Ecto neural progenitor cell (in vitro differentiated cells): Measurements from ENCODE around the gene CDHR2.
"Not testable (repeated sequence)": the region's sequence is repeated elsewhere in the genome, so short reads cannot be mapped to it uniquely, and the experiment has no call there.

Experiments used
- DNase-seq: peaks from one replicate; pipeline ENCODE4 v3.0.0-alpha.2; 2018; ENCODE audit warnings: low spot score

The CDHR2 gene

GRCh38 chr5:176570044-176570443 lies 20.9 kb downstream of the CDHR2 start:
- DNase-seq = no peak

GRCh38 chr5:176573564-176574296 lies 24.6 kb downstream of the CDHR2 start:
- peak; percentile 84 for DNase-seq

GRCh38 chr5:176574297-176574591 lies 25.1 kb downstream of the CDHR2 start:
- DNase-seq = no peak

DNA sequence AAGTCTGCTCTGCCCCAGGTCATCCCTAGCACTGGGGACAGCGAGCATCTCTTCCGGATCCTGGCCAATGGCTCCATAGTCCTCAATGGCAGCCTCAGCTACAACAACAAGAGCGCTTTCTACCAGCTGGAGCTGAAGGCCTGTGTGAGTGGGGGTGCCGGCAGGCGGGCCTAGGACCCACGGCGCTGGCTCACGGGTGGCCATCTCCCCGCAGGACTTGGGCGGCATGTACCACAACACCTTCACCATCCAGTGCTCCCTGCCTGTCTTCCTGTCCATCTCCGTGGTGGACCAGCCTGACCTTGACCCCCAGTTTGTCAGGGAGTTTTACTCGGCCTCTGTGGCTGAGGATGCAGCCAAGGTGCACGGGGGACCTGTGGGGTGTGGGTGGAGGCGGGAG lies 25.9 kb downstream of the CDHR2 start:
- no peak for DNase-seq

DNA sequence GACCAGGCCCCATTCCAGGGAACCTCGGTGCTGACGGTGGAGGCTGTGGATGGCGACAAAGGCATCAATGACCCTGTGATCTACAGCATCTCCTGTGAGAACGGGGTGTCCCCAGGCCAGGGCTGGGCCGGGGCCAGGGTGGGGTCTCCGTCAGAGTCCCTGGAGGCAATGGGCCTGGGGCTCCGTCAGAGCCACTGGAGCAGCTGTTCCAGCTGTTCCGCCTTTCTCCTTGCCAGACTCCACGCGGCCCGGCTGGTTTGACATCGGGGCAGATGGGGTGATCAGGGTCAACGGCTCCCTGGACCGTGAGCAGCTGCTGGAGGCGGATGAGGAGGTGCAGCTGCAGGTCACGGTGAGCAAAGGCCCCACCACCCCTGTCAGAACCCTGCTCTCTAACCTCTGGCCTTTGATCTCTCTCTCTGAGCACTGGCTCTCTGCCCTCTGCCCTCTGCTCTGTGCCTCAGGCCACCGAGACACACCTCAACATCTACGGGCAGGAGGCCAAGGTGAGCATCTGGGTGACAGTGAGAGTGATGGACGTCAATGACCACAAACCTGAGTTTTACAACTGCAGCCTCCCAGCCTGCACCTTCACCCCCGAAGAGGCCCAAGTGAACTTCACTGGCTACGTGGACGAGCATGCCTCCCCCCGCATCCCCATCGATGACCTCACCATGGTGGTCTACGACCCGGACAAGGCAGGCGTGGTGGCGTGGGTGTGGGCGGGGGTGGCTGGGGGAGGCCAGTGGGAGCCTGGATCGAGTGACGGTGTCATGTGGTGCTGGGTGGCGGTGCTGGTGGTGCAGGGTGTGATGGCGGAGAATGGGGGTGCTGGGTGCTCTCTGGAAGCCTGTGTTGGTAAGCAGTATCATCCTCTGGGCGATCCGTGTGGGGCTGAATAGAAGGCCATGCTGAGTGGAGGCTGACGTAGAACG lies 26.6 kb downstream of the CDHR2 start:
- DNase-seq = no peak

GRCh38 chr5:176577312-176578176 lies 28.4 kb downstream of the CDHR2 start:
- DNase-seq = no peak

- DNase-seq = peak; percentile 75
Measured at GRCh38 chr5:176578391-176578808, 29.3 kb downstream of the CDHR2 start.

DNA sequence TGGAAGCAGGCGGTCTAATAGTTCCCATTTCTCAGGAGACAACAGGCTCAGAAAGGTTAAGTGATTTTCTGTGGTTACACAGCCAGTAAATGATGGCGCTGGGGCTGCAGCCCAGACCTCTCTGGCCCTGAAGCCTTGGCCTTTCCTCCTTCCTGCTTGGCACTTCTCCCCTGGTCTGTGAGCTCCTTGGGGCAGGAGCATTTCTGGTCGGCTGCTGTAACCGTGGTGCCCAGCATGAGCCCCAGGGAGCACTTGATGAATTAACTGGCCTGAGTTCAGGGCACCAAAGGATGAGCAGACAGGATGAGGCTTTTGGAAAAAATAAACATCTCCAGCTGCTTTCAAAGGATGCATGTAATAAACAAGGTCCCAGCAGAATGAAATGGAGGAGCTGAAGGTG lies 30.2 kb downstream of the CDHR2 start:
- DNase-seq = no peak

DNA sequence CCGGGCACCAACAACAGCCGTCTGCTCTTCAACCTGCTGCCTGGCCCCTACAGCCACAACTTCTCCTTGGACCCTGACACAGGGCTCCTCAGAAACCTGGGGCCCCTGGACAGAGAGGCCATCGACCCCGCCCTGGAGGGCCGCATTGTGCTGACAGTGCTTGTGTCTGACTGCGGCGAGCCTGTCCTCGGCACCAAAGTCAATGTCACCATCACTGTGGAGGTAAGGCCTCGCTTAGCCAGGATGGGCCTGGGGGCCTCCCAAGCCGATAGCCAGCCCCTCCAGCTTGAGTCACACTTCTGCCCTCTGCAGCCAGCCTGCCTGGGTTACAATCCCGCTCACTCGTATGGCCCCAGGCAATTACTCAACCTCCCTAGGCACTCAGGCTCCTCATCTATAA lies 32.2 kb downstream of the CDHR2 start:
- no peak for DNase-seq

DNA sequence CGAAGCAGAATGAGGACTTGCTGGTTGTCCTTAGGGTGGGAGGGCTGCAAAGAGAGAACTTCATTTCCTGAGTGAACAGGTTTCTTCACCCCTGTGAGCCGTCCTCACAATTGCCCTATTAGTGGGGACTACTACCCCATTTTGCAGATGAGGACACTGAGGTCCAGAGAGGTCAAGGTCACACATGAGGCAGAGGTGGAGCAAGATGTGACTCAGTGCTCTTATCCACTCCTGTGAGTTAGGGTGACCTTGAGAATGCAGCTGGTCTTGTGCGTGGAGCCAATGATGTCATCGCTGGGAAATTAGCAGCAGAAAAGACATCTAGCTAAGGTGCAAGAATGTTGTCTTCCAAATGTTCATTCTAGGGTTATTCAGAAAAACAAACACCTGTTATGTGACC lies 33.9 kb downstream of the CDHR2 start:
- DNase-seq = no peak

GRCh38 chr5:176587398-176587797 lies 38.3 kb downstream of the CDHR2 start:
- DNase-seq = no peak

- no peak for DNase-seq
Measured at GRCh38 chr5:176588297-176588696, 39.2 kb downstream of the CDHR2 start.

DNA sequence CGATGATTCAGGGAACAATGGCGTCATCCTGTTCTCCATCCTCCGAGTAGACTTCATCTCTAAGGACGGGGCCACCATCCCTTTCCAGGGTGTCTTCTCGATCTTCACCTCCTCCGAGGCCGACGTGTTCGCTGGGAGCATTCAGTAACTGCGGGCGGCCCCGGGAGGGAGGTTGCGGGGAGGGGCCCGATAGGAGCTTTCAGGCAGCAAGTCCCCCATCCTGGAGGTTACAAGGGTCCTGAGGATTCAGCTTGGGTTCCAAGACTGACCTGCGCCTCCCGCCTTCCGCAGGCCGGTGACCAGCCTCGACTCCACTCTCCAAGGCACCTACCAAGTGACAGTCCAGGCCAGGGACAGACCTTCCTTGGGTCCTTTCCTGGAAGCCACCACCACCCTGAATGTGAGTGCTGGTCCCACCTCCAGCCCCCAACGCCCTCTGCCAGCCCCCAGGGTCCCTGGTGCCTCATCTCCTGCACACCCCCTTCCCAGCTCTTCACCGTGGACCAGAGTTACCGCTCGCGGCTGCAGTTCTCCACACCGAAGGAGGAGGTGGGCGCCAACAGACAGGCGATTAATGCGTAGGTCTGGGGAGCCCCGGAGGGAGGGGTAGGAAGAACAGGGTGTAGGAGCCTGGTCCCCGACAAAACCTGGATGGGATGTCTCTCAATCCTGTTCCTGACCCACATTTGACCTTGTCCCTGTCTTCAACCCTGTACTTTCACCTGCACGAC lies 40.1 kb downstream of the CDHR2 start:
- peak; percentile 36 for DNase-seq

DNA sequence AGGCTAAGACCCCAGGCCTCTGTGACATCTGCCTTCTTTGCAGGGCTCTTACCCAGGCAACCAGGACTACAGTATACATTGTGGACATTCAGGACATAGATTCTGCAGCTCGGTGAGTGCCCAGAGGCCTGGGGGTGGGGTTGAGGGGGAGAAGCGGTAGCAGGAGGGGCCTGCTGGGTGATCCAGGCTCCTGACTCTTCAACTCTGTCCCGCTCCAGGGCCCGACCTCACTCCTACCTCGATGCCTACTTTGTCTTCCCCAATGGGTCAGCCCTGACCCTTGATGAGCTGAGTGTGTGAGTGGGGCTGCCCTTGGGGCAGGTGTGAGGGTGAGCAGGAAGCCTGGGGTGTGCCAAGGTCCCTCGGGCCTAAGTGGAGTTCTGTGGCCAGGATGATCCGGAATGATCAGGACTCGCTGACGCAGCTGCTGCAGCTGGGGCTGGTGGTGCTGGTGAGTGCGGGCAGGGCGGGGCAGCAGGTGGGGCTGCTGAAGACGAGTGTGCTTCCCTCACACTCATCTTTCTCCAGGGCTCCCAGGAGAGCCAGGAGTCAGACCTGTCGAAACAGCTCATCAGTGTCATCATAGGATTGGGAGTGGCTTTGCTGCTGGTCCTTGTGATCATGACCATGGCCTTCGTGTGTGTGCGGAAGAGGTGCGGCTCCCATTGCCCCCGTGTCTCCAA lies 41.0 kb downstream of the CDHR2 start:
- peak; percentile 36 for DNase-seq

DNA sequence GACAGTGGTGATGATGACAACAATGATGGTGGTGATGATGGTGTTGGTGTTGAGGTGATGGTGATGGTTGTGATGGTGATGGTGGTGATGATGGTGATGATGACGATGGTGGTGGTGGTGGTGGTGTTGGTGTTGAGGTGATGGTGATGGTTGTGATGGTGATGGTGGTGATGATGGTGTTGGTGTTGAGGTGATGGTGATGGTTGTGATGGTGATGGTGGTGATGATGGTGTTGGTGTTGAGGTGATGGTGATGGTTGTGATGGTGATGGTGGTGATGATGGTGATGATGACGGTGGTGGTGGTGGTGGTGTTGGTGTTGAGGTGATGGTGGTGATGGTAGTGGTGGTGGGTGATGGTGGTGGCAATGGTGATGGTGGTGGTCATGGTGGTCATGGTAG lies 42.5 kb downstream of the CDHR2 start:
- not testable (repeated sequence) for DNase-seq

DNA sequence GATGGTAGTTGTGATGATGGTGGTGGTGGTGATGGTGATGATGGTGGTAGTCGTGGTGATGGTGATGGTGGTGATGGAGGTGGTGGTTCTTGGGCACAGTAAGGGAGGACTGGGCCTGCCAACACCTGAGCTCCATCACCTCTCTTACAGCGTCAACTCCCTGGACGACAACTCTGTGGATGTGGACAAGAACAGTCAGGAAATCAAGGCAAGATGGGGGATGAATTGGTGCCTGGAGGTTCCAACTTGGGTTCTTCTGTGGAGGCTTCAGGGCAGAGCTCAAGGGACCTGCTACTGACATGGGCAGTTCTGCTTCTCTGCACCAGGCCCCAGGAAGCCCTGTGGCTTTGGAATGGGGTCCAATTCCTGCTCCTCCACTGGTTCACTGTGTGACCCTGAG lies 43.4 kb downstream of the CDHR2 start:
- no peak for DNase-seq

DNA sequence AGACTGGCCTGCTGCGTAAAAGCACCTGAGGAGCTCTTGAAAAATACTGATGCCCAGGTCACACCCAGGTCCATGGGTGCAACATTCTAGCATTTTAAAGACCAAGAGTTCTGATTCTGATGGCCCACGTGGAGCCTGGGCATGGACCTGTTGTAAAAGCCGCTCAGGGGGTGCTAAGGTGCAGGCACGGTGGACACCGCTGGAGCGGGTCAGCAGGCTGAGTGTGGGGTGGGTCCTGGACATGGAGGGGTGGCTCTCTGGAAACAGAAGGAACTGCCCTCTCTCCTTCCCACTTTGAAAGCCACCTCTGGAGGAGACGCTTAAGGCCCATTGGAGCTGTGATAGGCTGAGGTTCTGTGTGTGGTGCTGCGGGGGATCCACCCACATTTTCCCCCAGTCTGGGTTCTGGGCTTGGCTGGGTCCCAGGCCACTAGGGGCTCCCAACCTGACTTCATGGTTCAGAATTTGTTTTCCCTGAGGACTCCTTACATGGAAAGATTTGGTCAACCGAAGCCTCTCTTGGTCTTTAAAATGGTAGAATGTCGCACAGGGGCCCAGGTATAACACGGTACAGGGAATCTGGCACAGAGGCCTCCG lies 44.2 kb downstream of the CDHR2 start:
- peak; percentile 40 for DNase-seq

DNA sequence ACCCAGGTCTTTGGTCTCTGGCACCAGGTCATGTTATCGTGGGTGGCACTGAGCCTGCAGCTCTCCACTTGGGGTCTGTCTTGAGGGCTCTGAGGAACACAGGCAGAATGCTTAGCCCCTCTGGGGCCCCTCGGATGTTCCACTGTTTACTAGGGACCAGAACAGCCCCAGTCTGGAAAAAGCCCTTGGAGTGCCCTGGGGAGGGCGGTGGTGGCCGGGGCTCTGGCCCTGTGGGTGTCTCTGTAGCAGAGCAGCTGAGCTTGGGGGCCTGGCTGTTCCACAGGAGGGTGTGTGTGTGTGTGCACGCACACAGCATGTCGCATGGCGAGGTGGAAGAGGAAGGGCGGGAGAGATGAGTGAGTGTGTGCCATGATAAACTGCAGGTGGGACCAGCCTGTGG lies 45.4 kb downstream of the CDHR2 start:
- no peak for DNase-seq

DNA sequence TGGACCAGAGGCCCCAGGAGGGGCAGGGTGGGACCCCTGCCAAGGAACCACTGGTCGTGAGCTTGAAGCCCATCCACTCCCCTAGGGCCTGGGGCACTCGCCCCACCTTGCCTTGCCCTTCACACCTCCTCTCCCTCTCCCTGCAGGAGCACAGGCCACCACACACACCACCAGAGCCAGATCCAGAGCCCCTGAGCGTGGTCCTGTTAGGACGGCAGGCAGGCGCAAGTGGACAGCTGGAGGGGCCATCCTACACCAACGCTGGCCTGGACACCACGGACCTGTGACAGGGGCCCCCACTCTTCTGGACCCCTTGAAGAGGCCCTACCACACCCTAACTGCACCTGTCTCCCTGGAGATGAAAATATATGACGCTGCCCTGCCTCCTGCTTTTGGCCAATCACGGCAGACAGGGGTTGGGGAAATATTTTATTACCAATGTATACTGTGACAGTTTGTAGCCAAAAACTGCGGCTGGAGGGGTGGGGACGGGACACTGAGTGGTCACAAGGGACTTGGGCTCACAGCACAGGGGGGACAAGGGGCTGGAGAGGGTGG lies 46.3 kb downstream of the CDHR2 start:
- DNase-seq = peak; percentile 41

GRCh38 chr5:176596069-176596644 lies 47.0 kb downstream of the CDHR2 start:
- no peak for DNase-seq
